Type B pancreatic cell (in vitro differentiated cells): ENCODE data around the gene TGFB3. TPM values are rescaled to one million over a fixed set of nuclear protein-coding genes. Genes with fewer than 3 reads are reported as not detected.

ENCODE experiments used
- DNase-seq: peaks from one replicate; pipeline ENCODE4 v3.0.0; 2021; ENCODE audit warnings: mixed read lengths; ENCODE audit not compliant: unreplicated experiment; ENCODE audit errors: extremely low spot score
- H3K27ac Mint-ChIP-seq: 2 replicates; pipeline ENCODE4 v1.8.0; 2021; ENCODE audit warnings: mild to moderate bottlenecking, mixed read lengths
- H3K27me3 Mint-ChIP-seq: 2 replicates; pipeline ENCODE4 v1.8.0; 2021; ENCODE audit warnings: mixed read lengths
- H3K36me3 Mint-ChIP-seq: 2 replicates; pipeline ENCODE4 v1.8.0; 2021; ENCODE audit warnings: mixed read lengths
- H3K4me1 Mint-ChIP-seq: one replicate; pipeline ENCODE4 v1.8.0; 2021; ENCODE audit warnings: mixed read lengths; ENCODE audit not compliant: unreplicated experiment
- H3K4me3 Mint-ChIP-seq: 2 replicates; pipeline ENCODE4 v1.8.0; 2021; ENCODE audit warnings: mild to moderate bottlenecking, mixed read lengths
- H3K9me3 Mint-ChIP-seq: 2 replicates; pipeline ENCODE4 v1.8.0; 2021; ENCODE audit warnings: mixed read lengths
- CTCF ChIP-seq: fragments of 200-600 bp; sonication (generic); conservative IDR thresholded peaks from 2 replicates; pipeline ENCODE4 v1.5.0; 2021; ENCODE audit warnings: antibody characterized with exemption, mild to moderate bottlenecking
- total RNA-seq: library from RNA; stranded (reverse); gene quantifications from 2 replicates; pipeline ENCODE4 v1.2.1, GENCODE V29; 2021; ENCODE audit warnings: low replicate concordance

The TGFB3 gene
- total RNA-seq, 1 donor from 2014 or later, result 45.3 TPM

DNA sequence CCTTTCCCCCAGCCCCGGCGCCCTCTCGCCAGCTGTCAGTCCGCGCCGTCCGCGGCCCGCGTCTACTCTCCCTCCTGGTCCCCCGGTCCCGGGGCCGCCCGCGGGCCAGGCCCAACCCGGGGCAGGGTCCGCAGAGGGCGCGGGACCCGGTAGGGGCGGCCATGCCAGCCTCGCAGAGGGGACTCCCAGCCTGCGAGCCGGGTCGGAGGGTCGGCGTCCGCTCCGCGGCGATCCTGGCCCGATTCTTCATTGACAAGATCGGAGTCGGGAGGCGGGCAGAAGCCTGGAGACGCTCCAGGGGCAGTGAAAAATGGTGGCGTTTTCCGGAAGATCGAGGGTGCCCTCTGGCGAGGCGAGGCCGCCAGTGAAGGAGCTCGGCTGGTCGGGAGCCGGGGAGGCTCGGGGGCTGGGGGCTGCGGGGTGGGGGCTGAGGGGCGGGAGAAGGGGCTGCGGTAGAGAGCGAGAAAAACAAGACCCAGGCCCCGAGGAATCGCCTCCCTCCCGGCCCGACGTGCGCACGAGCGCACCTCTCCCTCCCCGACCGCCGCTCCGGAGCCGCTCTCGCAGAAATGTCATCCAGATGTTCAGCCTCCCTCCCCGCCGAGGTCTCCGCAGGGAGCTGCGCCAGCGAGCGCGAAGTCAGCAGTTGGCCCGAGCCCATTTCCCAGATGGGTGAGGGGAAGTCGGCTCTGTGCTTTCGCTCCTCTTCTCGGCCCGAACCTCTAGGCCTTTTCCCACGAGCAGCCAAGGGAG, 647 bp upstream of the TGFB3 start:
- H3K27ac Mint-ChIP-seq, result peak overlapping the region; percentile 96
- no peaks in the 10 kb centered on the region for H3K36me3 Mint-ChIP-seq
- H3K9me3 Mint-ChIP-seq, result no peaks in the 10 kb centered on the region
- H3K4me3 Mint-ChIP-seq, result peak overlapping the region; percentile 96
- peak; percentile 80 for TF ChIP-seq CTCF
- DNase-seq, result peak; percentile 90
- peaks cover 63% of the 10 kb centered on the region for H3K4me1 Mint-ChIP-seq
- peaks cover 3% of the 10 kb centered on the region for H3K27me3 Mint-ChIP-seq

DNA sequence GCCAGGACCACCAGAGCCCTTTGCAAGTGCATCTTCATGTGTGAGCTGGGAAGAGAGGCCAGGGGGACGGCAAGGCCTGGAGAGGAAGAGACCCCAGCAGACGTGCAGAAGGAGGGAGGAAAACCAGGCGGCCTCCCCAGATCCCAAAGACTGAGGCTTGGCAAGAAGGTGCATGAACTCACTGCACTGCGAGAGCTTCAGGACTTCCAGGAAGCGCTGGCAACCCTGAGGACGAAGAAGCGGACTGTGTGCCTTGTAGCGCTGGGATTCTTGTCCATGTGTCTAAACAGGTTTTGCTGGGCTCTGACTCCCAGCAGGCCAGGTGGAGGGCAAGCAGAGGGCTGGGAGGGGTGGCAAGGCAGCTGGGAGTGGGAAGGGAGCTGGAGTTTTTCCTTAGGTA, 939 bp downstream of the TGFB3 start:
- Mint-ChIP-seq H3K4me3 (peak overlapping the region; percentile 95), H3K36me3 (peaks cover 4% of the 10 kb centered on the region), H3K9me3 (no peaks in the 10 kb centered on the region), H3K27me3 (peaks cover 3% of the 10 kb centered on the region), H3K27ac (peak overlapping the region; percentile 96), H3K4me1 (peaks cover 61% of the 10 kb centered on the region)
- DNase-seq, result no peak
- TF ChIP-seq CTCF, result no peak

- Mint-ChIP-seq H3K36me3 (peaks cover 4% of the 10 kb centered on the region), H3K4me3 (peak overlapping the region; percentile 95), H3K9me3 (no peaks in the 10 kb centered on the region), H3K27me3 (peaks cover 3% of the 10 kb centered on the region), H3K4me1 (peaks cover 62% of the 10 kb centered on the region), H3K27ac (peak overlapping the region; percentile 56)
- no peak for TF ChIP-seq CTCF
- DNase-seq, result no peak
These were observed 1.9 kb downstream of the TGFB3 start for GRCh38 chr14:75979648-75980565.

- H3K9me3 Mint-ChIP-seq, result no peaks in the 10 kb centered on the region
- peaks cover 62% of the 10 kb centered on the region for H3K4me1 Mint-ChIP-seq
- H3K4me3 Mint-ChIP-seq, result peak overlapping the region; percentile 95
- peaks cover 3% of the 10 kb centered on the region for H3K27me3 Mint-ChIP-seq
- H3K36me3 Mint-ChIP-seq, result peaks cover 4% of the 10 kb centered on the region
- TF ChIP-seq CTCF, result peak; percentile 69
- DNase-seq, result no peak
- H3K27ac Mint-ChIP-seq, result no peak overlapping the region
These were observed 2.7 kb downstream of the TGFB3 start for GRCh38 chr14:75979071-75979571.

- no peak for TF ChIP-seq CTCF
- no peak for DNase-seq
- Mint-ChIP-seq H3K27me3 (peaks cover 3% of the 10 kb centered on the region), H3K9me3 (no peaks in the 10 kb centered on the region), H3K27ac (peak overlapping the region; percentile 50), H3K4me1 (peaks cover 63% of the 10 kb centered on the region), H3K36me3 (peaks cover 4% of the 10 kb centered on the region), H3K4me3 (peak overlapping the region; percentile 59)
These were observed 3.5 kb downstream of the TGFB3 start for GRCh38 chr14:75978249-75978731.
